ENCODE results near the gene USP4. TPM values are rescaled to one million over a fixed set of nuclear protein-coding genes. Genes with fewer than 3 reads are reported as not detected.
"Not testable (repeated sequence)": the region's sequence is repeated elsewhere in the genome, so short reads cannot be mapped to it uniquely, and the experiment has no call there.

The USP4 gene
- total RNA-seq, 1 donor from 2014 or later, result 34.7 TPM

DNA sequence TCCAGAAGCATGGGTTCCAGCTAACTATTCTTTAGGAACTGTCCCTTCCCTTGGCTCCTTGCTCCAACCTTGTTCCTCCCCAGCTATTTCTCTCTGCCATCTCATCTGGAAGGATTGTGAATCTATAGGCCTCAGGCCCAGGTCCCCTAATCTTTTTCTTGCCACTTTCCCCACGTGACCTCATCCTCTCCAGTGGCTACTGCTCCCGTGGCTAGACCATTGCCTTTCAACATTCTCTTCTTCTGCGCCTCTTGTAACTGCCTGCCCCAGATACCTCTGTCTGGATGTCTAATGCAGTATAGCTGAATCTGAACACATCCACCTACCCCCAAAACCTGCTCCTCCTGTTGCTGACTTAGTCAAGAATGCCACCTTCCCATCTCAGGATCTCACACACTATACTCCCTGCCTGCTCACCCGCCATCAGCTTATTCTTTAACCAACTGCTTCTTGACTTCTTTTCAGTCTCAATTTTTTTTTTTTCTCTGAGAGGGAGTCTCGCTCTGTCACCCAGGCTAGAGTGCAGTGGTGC is 13.1 kb upstream of the USP4 start:
- ATAC-seq (ENCODE audit: poor library complexity) (no peak), DNase-seq (no peak)
- intact Hi-C loops (cut with DNase I), result no loop called here

DNA sequence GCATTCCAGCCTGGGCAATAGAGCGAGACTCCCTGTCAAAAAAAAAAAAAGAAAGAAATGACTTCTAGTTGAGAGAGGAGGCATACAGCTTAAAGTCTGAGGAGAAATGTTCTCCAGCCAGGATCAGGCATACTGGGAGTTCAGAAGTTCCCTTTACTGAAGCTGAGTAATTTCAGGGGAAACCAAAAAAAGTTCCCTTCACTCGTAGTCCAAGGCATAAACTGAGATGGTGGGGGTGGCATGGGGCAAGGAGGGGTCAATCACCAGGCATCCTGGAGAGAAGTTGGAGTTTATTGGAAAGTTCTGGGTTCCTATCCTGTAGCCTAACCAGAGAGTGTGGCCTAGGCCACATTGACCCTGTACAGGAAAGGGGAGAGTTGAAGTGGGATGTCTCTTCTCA is 12.4 kb upstream of the USP4 start:
- ATAC-seq (ENCODE audit: poor library complexity) (no peak), DNase-seq (no peak)
- intact Hi-C loops (cut with DNase I), result no loop called here

DNA sequence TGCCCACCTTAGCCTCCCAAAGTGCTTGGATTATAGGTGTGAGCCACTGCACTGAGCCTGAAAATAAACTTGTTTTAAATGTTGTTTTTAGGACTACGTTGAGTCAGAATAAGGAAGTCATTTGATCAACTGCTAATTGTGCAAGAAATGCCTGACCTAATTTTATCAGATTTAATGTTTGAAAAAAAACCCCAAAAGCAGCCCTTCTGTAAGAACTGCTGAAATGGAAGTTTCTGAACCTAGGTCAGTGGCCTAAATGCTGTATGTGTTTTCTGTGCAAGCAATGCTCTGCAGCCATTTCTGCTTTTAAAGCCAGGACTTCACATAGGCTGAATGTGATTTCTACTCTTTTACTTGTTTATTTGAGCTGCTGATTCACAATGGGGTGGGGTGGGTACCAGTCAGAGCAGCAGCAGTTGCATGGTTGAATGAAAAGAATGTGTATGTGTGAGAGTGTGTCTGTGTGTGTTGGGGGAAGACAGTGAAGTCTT is 11.7 kb upstream of the USP4 start:
- ATAC-seq (ENCODE audit: poor library complexity), result peak; percentile 12
- intact Hi-C loops (cut with DNase I), result no loop called here
- no peak for DNase-seq

DNA sequence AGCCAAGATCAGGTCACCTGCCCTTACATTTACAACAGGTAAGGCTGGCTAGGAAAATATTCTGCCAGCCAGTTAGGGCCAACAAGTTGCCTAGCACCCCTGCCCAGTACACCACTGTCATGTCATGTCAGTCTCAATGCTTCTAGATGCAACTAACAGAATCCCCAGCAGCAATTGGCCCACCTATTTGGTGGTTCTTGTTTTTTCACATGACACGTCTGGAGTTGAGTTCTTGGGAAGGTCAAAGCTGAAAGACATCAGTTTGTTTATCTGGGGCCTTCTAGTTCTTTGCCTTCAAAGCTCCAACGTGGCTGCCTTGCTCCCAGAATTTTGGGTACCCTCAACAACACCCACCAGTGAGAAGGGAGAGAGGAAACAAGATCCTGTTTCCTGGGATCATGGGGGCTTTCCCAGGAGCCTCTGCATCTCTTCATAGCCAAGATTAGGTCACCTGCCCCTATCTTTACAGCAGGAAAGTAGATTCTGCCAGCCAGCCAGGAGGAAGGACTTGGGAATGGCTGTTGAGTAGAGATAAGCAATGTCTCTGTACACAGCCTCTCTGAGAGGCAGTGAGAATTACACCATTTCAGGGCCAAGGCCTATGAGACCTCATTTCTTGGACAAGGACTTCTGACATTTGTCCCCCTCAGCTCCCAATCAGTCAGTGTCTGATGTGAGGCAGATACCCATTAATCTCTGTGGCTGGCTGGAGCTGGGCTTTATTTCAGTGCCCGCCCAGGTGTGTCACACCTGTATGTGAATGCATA is 9.7 kb upstream of the USP4 start:
- DNase-seq (no peak), ATAC-seq (ENCODE audit: poor library complexity) (no peak)
- intact Hi-C loops (cut with DNase I), result no loop called here

DNA sequence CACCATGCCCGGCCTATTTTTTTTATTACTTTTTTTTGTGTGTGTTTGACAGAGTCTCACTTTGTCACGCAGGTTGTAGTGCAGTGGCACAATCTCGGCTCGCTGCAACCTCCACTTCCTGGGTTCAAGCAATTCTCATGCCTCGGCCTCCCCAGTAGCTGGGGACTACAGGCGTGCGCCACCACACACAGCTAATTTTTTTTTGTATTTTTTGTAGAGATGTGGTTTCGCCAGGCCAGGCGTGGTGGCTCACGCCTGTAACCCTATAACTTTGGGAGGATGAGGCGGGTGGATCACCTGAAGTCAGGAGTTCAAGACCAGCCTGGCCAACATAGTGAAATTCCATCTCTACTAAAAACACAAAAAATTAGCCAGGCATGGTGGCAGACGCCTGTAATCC is 8.5 kb upstream of the USP4 start:
- ATAC-seq (ENCODE audit: poor library complexity); DNase-seq; intact Hi-C loops (cut with DNase I): not testable (repeated sequence)

DNA sequence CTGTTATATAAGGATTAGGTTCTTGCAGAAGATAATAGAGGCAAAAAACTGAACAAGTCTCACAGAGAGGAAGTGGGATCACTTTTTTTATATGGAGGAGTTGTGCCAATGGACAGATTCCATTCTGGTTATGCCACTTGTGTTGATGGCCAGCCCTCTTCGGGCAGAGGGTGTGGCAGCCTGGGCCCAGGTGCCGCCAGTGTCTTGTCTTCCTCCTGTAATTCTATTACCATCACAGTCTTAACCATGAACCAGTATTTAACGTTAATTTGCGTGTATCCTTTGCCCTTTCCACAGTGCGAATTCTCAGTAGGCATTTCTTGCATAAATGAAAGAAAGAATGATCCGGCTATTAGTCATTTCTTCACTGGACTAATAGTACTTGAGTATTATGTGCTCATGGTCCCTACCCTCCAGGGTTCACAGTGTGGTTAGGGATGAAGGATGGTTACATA is 7.0 kb upstream of the USP4 start:
- no peak for DNase-seq
- intact Hi-C loops (cut with DNase I), result no loop called here
- ATAC-seq (ENCODE audit: poor library complexity), result no peak

DNA sequence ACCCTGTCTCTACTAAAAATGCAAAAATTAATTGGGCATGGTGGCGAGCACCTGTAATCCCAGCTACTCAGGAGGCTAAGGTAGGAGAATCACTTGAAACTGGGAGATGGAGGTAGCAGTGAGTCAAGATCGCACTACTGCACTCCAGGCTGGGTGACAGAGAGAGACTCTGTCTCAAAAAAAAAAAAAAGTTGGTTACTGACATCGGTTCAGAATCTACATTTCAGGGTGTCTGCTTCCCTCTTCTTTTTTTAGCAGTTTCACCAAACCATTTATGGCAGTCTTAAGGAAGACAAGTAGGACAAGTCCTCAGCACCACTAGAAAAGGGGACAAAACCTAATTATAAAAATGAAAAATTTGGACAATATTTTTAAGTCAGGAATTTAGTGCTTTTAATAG is 3.3 kb upstream of the USP4 start:
- no peak for DNase-seq
- no peak for ATAC-seq (ENCODE audit: poor library complexity)
- intact Hi-C loops (cut with DNase I), result no loop called here

DNA sequence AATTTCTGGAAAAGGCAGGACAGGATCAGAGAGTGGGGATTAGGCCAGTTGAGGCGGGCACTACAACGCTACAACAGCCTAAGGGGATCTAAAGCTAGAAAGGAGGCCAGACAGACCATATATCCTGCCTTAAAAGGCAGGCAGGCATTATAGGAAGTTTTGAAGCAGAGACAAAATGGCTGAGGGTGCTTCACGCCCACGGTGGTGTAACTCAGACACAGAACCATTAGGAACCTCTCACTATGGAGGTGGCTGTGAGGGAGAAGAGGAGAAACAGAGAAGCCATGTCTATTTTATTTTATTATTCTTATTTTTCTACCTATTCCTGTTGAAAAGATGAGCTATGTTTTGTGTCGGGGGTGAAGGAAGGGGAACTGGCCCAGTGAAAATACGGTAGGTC is 2.1 kb upstream of the USP4 start:
- ATAC-seq (ENCODE audit: poor library complexity), result no peak
- no peak for DNase-seq
- intact Hi-C loops (cut with DNase I), result no loop called here

DNA sequence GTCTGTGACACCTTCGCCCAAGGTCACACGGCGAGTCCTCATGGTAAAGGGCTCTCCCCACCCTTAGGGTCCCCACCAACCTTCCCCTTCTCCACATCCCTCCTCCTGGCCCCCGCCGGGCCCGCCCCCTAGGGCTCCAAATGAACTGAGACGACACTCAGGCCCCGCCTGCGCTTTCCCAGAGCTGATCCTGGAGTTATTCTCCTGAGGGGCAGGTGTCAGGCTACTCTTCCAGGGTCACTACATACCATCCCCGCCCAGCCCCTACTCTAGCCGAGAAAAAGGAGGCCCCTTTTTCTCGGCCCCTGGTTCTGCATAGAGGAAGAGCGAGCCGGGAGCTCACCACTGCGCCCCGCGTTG is 292 bp downstream of the USP4 start:
- intact Hi-C loops (cut with DNase I), result loop anchor here (5.0 kb wide), 2 partner anchors 103 to 167 kb away; partner anchors contain the start of gene KLHDC8B
- DNase-seq (peak; percentile 58), ATAC-seq (ENCODE audit: poor library complexity) (peak; percentile 6)

DNA sequence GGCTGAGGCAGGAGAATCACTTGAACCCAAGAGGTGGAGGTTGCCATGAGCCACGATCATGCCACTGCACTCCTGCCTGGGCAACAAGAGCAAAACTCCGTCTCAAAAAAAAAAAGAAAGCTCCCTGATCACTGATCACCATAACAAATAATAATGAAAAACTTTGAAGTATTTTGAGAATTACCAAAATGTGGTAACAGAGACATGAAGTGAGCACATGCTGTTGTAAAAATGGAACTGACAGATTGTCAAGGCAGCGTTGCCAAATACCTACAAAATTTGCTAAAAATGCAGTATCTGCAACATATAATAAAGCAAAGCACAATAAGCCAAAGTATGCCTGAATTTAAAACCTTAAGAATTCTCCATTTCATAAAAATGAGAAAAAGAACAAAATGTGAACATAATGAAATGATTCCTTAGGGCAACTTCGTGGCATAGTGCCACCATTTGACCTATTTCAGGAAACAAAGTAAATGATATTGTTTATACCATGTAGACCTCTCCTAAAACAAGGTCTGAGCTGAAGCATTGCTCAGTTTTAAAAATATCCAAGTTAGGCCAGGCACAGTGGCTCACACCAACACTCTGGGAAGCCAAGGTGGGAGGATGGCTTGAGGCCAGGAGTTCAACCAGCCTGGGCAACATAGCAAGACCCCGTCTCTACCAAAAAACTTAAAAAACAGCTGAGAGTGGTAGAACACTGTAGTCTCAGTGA is 5.8 kb downstream of the USP4 start:
- intact Hi-C loops (cut with DNase I), result no loop called here
- DNase-seq (no peak), ATAC-seq (ENCODE audit: poor library complexity) (no peak)

DNA sequence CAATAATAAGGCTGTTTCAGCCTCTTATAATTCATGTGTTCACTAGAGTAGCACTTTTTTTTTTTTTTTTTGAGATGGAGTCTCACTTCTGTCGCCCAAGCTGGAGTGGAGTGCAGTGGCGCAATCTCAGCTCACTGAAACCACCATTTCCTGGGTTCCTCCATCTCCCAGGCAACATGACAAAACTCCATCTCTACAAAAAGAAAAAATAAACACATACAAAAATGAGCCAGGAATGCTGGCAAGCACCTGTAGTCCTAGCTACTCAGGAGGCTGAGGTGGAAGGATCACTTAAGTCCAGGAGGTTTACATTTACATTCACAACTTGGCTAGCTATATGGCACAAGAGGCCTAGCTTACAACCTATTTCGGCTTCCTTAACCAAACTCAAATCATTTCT is 6.8 kb downstream of the USP4 start:
- peak; percentile 61 for DNase-seq
- ATAC-seq (ENCODE audit: poor library complexity), result peak; percentile 38
- intact Hi-C loops (cut with DNase I), result no loop called here

DNA sequence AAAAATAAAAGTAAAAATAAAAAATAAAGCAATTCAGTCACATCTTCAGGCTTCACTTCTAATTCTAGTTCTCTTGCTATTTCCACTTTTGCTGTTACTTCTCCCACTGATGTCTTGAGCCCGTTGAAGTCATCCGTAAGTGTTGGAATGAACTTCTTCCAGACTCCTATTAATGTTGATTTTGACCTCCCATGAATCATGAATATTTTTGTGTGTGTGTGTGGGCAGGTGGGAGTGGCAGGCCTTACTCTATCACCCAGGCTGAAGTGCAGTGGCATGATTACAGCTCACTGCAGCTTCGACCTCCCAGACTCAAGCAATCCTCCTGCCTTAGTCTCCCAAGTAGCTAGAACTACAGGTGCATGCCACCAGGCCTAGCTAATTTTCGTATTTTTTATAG is 10.7 kb downstream of the USP4 start:
- ATAC-seq (ENCODE audit: poor library complexity) (no peak), DNase-seq (no peak)
- intact Hi-C loops (cut with DNase I), result no loop called here

DNA sequence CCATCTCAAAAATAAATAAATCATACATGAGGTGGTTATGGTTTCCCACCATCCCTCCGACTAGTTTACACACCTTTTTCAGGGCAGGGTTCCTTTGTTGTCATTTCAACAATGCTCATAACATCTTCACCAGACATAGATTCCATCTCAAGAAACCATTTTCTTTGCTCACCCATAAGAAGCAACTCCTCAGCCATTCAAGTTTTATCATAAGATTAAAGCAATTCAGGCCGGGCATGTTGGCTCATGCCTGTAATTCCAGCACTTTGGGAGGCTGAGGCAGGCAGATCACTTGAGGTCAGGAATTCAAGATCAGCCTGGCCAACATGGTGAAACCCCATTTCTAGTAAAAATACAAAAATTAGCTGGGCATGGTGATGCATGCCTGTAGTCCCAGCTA is 11.5 kb downstream of the USP4 start:
- intact Hi-C loops (cut with DNase I); DNase-seq; ATAC-seq (ENCODE audit: poor library complexity): not testable (repeated sequence)

DNA sequence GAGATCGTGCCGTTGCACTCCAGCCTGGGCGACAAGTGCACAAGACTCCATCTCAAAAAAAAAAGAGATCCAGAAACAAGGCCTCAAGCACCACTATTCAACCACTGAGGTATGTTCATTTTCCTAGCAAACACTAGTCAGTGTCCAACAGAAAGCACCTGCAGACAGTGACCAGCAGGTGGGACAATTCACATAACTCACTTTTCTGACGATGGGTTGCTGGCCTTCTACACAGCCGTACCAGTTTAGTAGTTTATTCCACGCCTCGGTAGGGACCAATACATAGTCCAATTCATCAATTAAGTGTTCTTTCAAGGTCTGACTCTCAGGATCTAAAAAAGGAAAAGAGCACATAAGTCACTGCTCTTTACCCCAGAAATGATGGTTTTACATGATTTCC is 12.4 kb downstream of the USP4 start:
- DNase-seq (no peak), ATAC-seq (ENCODE audit: poor library complexity) (no peak)
- intact Hi-C loops (cut with DNase I), result no loop called here

DNA sequence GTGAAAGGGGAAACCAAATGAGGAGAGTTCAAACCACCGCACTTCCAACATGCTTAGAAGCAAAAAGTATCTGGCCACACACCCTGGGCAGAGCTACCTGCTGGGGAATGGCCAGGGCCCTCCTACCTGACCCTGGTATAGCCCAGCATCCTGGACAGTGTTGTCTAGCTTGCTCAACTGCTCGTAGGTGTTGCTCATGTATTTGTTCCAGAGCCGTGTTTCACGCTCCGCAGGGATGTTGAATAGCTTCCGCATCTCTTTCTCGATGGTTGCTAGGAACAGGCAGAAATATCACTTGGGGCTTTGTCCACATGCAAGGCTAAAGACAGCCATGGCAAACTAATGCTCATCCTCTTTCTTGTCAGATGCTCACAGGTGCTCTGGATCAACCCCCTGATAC is 15.1 kb downstream of the USP4 start:
- DNase-seq (no peak), ATAC-seq (ENCODE audit: poor library complexity) (no peak)
- intact Hi-C loops (cut with DNase I), result no loop called here

DNA sequence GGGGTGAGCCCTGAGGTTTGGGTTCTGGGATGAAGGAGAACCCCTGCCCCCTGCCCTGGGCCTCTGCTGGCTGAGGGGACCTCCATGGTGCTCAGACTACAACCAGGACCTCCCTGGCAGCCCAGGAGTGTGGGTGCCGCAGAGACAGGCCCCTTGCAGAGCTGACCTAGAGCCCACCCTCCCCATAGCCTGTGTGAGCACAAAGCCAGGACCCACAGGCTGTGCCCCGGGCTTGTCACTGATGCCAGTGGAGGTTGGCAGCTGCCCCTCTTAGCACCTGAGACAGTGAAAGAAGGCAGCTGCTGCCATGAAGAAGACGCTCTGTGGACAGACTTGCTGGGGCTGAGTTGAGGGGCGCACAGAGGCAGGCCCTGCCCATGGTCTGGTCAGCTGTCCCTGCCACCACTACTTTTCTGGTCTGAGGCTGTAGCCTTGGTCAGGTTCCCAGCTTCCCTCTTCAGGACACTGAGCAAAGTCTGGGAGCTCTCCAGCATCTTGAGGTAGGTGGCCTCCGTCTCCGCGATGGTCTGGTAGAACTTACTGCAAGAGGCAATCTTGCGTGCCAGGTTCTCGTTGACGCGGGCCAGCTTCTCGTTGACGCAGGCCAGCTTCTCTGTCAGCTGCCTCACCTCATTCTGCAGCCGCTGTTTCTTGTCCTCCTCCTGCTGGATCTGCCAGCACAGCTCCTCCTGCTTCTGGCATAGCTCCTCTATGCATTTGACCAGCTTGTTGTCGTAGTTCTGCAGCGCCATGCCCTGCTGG is 23.0 kb downstream of the USP4 start:
- no peak for DNase-seq
- intact Hi-C loops (cut with DNase I), result no loop called here
- ATAC-seq (ENCODE audit: poor library complexity), result no peak

DNA sequence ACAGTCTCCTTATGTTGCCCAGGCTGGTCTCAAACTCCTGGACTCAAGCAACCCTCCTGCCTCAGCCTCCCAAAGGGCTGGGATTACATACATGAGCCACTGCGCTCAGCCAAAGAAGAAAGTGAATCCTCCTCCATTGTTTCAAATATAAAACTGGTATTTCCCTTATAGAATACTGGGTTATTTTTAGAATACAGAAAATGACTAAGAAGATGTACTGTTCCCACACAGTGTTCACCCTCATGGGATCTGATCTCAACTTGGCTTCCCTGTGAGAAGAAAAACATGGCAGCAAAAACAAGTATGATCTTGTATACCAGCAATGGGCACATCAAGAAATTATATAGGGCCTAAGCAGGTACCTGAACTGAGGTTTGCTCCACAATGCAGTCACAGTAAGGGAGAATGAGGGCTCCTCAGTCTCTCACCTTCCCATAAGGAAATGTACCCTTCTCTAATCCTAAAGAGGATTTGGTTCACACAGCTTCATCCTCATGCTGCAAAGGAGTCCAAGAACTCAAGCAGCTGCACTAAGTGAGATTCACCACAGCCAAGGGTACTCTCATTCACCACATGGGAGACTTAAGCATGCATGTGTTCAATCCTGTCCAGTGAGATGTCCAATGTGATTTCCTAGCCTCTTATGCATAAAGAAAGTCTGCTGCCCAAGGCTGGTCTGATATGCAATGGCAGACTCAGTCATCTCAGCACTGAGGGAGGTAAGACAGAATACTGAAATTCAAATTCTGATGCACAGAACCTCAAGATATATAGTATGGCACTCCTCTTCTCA is 25.8 kb downstream of the USP4 start:
- intact Hi-C loops (cut with DNase I), result no loop called here
- no peak for ATAC-seq (ENCODE audit: poor library complexity)

DNA sequence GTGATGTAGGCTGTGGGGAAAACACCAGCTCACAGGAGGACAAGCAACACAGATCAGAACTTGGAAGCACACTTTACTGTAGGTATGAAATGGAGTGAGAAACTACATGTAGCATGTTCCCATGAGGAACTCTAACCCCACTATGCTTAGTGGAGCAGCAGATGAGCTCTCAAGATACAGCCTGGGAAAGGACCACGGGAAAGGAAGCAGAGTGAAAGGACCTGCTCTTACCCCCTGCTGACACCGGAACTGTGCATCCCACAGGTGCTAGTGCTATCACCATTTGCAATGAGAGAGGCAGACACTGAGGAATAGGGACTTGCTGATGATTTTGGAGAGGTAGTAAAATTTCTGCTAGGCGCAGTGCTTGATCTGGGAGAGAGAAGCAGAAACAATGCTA is 28.6 kb downstream of the USP4 start:
- intact Hi-C loops (cut with DNase I), result no loop called here
- DNase-seq, result no peak
- ATAC-seq (ENCODE audit: poor library complexity), result no peak

More for the DNA sequence above, 25.8 kb downstream of the USP4 start:
- no peak for DNase-seq

Data from Right ventricle myocardium superior (tissue), 1 donor.